GM18526 (cell line): ENCODE measurements around the gene LMTK2.

Experiments
- POLR2A ChIP-seq: IDR thresholded peaks from 3 replicates; pipeline ENCODE4 v1.6.1; 2011; ENCODE audit not compliant: insufficient read length; ENCODE audit errors: extremely low read depth

The LMTK2 gene

DNA sequence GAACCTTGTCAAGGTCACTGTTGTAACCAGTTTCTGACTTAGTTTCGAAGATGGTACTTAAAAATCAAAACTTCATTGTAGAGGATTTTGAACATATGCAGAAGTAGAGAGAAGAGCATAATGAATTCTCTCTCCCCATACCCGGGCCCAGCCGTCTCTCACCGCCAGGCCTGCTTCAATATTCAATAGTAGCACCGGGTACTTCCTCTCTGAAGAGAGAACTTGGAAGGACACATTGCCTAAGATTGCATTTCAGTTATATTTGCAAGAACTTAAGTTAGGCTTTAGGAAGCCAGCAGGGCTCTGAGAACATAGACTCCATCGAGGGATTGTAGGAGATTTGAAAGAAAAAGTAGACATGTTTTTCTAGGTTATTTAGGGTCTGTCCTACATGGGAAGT is 19.1 kb downstream of the LMTK2 start:
- no peak for TF ChIP-seq POLR2A

DNA sequence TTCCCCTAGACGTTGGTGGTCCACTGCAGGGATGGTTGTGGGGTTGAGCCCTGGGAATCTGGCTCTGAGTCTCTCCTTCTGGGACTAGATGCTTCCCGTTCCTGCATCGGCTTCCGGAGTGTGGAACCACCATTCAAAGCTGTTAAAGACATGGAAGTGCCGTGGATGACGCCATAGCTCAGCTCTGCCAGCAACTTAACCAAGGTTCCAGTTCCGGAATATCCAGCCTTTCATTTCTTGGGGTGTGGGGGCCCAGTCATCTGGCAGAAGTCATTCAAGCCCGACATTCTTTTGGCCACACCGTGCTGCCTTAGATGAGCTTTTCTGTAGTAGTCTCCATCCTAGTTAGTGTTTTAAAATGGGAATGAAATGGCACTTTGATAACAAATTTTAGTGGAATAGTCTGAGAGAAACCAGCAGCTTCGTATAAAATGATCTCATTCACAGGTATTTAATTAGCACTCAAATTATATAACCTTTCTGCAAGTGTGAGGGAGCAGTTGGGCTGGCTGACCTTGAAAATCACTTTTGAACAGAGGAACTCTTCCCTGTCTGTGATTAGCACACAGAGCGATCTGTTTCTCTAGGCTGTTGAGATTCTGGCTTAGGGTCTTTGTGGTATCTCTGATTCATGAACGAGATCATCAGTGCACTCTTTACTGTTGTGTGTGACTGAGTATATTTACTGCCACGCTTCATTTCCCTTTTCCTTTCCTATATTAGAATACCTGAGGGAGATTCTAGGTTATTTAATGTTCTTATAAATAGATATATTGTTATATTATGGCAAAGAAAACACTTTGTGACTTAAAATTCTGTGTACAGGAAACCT is 19.9 kb downstream of the LMTK2 start:
- no peak for TF ChIP-seq POLR2A

DNA sequence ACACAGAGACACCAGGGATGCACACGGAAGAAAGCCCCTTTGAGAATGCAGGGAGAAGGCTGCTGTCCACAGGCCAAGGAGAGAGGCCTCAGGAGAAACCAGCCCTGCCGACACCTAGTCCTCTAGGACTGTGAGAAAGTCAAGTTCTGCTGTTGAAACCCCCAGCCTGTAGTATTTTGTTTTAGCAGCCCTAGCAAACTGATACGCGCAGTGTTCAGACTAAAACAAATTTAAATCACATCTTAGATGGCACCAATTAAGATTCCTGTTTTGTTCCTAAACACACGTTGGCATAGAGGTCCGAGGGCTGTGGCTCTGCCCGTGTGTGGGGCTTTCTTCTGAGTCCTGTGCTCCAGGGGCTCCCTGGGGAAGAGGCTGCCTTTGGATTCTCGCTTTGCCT is 21.7 kb downstream of the LMTK2 start:
- no peak for TF ChIP-seq POLR2A

DNA sequence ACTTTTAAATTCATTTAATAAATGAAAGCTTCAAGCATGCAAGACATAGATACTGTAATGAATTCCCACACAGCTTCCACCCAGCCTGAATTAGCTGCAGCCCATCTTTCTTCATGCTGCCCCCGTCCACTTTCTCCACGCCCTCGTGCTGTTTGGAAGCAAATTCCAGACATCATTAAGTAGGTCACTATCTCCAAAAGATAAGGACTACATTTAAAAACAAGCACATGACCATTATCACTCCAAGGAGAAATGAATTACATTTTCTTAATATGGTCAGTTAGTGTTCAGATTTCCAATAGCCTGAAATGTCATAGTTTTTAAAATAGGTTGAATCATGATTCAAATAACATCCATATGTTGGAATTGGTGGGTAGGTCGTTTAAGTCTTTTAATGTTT is 24.3 kb downstream of the LMTK2 start:
- no peak for TF ChIP-seq POLR2A

DNA sequence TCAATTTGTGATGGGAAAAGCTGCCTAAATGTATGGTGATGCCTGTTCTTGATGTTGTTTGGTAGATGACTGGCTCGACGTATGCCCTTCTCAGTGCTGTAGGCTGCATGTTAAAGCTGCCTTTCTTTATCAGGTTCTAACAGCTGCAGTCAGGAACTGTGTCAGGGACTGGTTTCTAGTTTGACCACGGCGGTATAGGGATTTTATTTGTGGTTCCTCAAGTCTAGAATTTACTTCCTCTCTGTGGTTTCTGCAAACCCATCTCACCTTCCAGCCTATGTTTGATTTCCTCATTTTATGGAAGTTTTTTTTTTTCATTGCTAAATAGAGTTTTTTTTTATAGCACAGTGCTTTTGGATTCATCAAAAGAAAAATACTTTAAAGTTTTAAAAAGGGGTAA is 26.5 kb downstream of the LMTK2 start:
- TF ChIP-seq POLR2A, result no peak

DNA sequence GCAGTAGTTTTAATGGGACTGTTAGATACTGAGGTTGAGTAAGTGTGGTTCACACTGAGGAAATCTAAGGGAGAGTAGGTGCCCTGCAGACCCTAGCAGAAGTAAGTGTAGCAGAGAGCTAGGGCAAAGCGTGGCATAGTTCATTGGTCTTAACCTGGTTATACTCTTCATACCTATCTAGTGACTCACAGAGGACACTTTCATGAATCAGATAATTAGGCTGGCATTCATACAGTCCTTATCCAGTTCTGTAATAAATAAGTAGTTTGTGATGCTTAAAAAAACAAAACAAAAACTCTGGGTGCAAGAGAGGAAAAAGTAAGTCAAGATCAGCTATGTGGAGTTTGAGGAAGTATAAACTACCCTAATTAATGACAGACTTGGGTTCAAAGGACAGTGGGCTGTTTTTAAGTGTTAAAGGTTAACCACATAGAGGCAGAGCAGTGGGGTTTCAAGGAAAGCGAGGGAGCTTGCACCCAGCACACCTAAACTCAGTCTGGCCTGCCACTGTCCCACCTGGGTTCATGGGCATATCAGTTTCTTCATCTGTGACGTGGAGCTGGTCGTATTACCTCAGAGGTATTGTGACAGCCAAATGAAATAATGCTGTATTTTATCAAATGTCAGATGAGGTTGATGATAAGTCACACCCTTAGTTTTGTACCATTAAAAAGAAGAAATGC is 27.1 kb downstream of the LMTK2 start:
- no peak for TF ChIP-seq POLR2A

DNA sequence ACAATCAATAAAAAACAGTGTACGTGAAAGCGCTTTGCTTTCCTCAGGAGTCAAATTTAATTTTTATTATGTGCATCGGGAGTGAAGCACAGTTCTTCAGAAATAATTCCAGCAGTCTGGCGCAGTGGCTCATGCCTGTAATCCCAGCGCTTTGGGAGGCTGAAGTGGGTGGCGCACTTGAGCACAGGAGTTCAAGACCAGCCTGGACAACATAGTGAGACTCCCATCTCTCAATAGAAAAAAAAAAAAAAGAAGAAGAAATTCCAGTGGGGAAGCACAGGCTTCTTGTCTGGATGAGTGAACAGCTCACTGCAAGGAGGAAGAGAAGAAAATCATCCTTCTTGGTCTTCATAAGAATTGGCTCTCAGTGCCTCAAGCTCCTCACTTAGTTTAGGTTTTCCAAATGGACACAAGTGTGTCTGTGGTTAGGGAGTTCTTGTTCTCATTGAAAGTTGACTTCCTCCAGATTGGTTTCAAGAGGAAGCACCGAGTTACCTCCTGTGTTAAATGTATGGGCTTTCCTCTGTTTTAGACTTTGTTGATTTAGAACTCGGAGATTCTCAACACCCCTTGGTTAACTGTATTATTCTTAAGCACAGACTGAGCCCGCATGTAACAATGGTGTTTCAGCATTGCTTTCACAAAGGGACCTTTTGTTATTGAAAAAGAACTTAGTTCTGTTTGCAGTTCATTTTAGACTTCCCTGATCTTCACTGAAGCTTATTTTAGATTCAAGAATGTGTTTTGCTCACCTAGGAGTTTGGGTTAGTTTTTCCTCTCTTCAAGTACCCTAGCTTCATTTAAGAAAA is 28.0 kb downstream of the LMTK2 start:
- TF ChIP-seq POLR2A, result no peak

DNA sequence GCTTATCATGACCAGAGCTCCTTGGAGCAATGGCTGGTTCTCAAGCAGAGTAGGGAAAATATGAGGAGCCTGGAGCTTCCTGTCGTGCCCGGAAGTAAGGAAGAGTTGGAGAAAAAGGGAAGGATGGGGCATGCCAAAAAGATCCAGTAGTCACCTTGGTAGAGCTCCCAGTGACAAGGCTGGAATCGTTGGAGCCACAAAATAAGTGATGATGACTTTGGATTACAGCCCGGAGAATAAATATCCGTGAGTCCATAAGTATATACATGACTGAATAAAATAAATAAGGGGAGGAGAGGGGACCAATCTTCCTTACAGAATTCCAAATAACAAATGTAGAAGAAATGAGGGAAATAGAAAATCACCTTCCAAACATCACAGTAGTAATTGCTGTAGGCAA is 29.3 kb downstream of the LMTK2 start:
- no peak for TF ChIP-seq POLR2A

DNA sequence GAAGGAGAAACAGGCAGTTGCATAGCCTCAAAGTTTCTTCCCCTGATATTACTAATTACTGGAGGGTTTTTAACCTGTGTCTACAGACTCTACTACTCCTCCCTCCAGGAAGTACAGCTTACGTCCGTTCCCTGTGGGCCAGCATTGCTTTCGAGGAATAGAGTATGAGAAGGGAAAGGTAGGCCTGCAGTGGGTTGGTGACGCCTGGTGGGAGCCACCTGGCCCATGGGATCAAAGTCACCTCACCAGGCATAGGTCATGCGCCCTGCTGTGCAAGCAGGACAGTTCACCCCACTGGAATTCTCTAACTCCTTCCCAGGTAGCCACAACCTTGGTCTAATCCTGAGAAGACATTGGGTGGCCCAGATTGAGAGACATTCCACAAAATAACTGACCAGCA is 29.8 kb downstream of the LMTK2 start:
- TF ChIP-seq POLR2A, result no peak

DNA sequence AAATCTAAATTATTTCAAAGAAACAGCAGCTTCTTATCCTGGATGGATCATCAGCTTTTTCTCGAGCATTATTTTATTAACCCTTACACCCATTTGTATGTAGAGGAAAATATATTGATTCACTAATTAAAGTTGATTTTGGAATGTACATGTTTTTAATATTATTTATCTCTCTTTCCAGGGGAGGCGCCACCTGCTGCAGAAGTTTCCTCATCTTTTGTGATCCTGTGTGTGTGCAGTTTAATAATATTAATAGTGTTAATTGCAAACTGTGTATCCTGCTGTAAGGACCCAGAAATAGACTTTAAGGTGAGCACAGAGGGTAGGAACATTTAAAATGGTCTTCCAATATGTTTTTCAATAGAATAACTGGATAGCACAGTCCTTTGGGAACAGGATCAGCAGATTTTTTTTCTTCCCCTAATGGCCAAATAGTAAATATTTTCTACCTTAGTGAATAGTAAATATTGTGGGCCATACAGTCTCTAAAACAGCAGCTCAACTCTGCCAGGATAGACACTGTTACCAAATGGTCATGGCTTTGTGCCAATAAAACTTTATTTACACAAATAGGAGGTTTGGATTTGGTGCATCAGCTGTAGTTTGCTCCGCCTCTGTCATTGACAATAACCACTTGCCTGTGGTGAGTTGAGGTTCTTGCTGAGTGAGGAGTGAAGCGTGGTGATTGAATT is 30.6 kb downstream of the LMTK2 start:
- TF ChIP-seq POLR2A, result no peak

DNA sequence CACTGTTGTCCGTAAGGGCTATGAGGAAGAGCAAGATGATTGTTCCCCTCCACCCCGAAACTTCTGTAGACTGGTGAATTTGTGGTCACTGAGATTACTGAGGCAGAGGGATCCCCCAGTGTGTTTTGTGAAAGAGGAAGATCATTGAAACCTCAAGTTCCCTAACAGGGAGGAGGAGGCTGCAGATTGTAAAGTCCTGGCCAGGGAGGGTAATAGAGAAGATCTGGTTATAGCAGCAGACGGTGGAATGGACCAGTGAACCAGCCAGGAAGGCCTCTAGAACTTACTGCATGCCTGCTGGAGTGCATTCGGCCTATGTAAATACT is 31.1 kb downstream of the LMTK2 start:
- TF ChIP-seq POLR2A, result no peak

DNA sequence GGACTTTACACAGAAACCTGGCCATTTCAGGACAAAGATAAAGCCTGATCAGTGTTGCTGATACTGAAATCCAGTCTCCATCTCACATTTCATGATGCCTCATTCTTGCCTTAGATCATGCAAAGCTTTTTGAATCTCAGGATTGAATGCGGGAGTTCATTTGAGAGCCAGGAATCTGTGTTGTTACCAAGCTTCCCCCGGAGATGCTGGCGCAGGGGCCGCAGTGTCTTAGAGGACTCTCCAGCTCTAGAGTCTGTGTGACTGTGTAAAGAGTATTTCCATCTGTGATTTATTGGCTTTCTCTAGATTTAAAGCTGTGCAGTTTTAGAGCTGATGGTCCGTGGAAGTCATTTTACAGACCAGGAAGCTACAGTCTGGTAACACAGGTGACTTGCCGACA is 32.0 kb downstream of the LMTK2 start:
- TF ChIP-seq POLR2A, result no peak

DNA sequence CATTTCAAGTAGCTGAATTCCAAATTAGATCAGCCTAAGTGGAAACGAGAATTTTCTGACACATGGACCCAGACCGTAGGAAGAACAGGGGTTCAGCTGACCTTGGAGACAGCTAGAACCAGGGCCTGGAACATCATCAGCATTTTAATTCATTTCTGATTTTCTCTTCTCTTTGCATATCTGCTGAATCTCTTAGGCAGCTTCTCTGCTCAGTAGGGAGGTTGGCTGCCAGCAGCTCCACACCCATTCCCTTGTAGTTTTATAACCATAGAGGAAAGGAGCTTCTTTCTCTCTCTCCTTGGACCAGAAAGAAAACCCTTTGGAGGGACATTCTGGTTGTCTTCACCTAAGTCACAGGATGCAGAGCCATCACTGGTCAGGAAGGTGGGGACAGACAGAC is 36.0 kb downstream of the LMTK2 start:
- no peak for TF ChIP-seq POLR2A

DNA sequence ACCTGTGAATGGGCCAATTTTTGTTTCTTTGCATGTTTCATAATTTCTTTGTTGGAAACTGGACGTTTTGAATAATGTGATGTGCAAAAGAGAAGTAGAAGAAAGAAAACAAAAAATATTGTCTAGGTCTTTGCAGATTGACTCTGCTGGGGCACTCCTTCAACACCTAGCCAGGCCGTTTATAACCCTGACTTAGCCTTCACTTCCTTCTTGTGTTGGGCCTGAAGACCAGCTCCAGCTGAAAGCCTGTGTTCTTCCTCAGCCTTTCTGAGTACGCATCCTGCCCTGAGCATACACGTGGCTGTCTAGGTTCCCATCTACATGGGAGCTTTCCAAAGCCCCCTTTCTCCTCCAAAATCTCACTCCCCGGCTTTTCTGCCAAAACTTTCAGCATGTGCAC is 41.9 kb downstream of the LMTK2 start:
- TF ChIP-seq POLR2A, result no peak

DNA sequence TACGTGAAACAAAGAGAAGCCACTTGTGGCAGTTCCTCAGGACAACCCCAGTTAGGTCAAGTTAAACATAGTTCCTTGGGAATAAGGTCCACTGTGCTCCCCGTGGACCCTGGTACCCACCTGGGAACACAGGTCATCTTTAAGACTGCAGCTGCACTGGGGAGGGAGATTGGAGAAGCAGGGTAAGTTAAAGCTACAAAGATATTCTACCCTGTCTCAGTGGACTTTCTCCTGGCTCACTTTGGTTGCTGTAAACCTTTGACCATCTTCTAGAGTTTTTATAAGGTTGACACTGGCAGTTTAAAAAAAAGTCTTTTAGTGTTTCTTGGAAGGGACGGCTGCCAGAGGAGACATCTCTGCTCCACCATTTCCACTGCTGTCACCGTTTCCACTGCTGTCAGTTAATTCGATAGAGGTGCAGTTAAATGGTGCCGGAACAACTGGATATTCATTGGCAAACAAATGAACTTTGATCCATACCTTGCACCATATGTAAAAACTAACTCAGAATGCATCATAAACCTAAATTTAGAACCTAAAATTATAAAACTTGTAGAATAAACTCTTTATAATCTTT is 42.5 kb downstream of the LMTK2 start:
- TF ChIP-seq POLR2A, result no peak
